Endothelial cell (in vitro differentiated cells): ENCODE results near the gene CACNG7. TPM values are rescaled to one million over a fixed set of nuclear protein-coding genes. Genes with fewer than 3 reads are reported as not detected.

ENCODE experiments used
- DNase-seq: peaks from one replicate; pipeline ENCODE4 v3.0.0; 2021; ENCODE audit warnings: low spot score
- H3K27ac Mint-ChIP-seq: one replicate; pipeline ENCODE4 v1.8.0; 2021; ENCODE audit warnings: mixed read lengths, inconsistent platforms; ENCODE audit not compliant: unreplicated experiment
- H3K27me3 Mint-ChIP-seq: one replicate; pipeline ENCODE4 v1.8.0; 2021; ENCODE audit warnings: mild to moderate bottlenecking, moderate library complexity, mixed read lengths, inconsistent platforms; ENCODE audit not compliant: unreplicated experiment
- H3K36me3 Mint-ChIP-seq: one replicate; pipeline ENCODE4 v1.8.0; 2021; ENCODE audit warnings: mild to moderate bottlenecking, low read depth, mixed read lengths, inconsistent platforms; ENCODE audit not compliant: unreplicated experiment
- H3K4me1 Mint-ChIP-seq: one replicate; pipeline ENCODE4 v1.8.0; 2021; ENCODE audit warnings: mild to moderate bottlenecking, mixed read lengths, inconsistent platforms; ENCODE audit not compliant: unreplicated experiment
- H3K4me3 Mint-ChIP-seq: one replicate; pipeline ENCODE4 v1.8.0; 2021; ENCODE audit warnings: mild to moderate bottlenecking, mixed read lengths, inconsistent platforms; ENCODE audit not compliant: unreplicated experiment
- H3K9me3 Mint-ChIP-seq: one replicate; pipeline ENCODE4 v1.8.0; 2021; ENCODE audit warnings: mixed read lengths, inconsistent platforms; ENCODE audit not compliant: unreplicated experiment
- CTCF ChIP-seq: fragments of 200-600 bp; sonication (generic); IDR thresholded peaks from one replicate; pipeline ENCODE4 v1.5.0; 2021; ENCODE audit warnings: antibody characterized with exemption; ENCODE audit not compliant: unreplicated experiment
- total RNA-seq: library from RNA; stranded (reverse); fragmentation: NEBNext Ultra II Directional; extraction: Animal tissue kit (Norgen Biotek cat#: 25700); gene quantifications from one replicate; pipeline ENCODE4 v1.2.1, GENCODE V29; 2021; ENCODE audit not compliant: unreplicated experiment

Gene CACNG7
- total RNA-seq, 1 donor from 2014 or later, result 0.51 TPM

GRCh38 chr19:53962887-53963431, 53.9 kb downstream of the CACNG7 start, which contains the start of gene CACNG8:
TSS of gene CACNG8 (plus strand) at chr19:53962937.
- H3K4me1 Mint-ChIP-seq, result peaks cover 39% of the 10 kb centered on the region
- no peaks in the 10 kb centered on the region for H3K9me3 Mint-ChIP-seq
- no peak for TF ChIP-seq CTCF
- peak within 1 kb of the TSS; percentile 93 for H3K4me3 Mint-ChIP-seq
- DNase-seq, result no peak
- H3K36me3 Mint-ChIP-seq, result peaks cover 4% of the 10 kb centered on the region
- no peak within 1 kb of the TSS for H3K27ac Mint-ChIP-seq
- peaks cover 13% of the 10 kb centered on the region for H3K27me3 Mint-ChIP-seq

- peaks cover 13% of the 10 kb centered on the region for H3K27me3 Mint-ChIP-seq
- no peak overlapping the region for H3K27ac Mint-ChIP-seq
- H3K9me3 Mint-ChIP-seq, result no peaks in the 10 kb centered on the region
- peaks cover 4% of the 10 kb centered on the region for H3K36me3 Mint-ChIP-seq
- no peak for DNase-seq
- H3K4me3 Mint-ChIP-seq, result peak overlapping the region; percentile 82
- peaks cover 33% of the 10 kb centered on the region for H3K4me1 Mint-ChIP-seq
- no peak for TF ChIP-seq CTCF
Measured at GRCh38 chr19:53965091-53965490, 56.0 kb downstream of the CACNG7 start.

- peaks cover 12% of the 10 kb centered on the region for H3K27me3 Mint-ChIP-seq
- no peak for DNase-seq
- no peak overlapping the region for H3K27ac Mint-ChIP-seq
Measured at GRCh38 chr19:53966931-53967330, 57.9 kb downstream of the CACNG7 start.

GRCh38 chr19:53969366-53969765, 60.3 kb downstream of the CACNG7 start:
- Mint-ChIP-seq H3K9me3 (no peaks in the 10 kb centered on the region), H3K27me3 (peaks cover 8% of the 10 kb centered on the region), H3K27ac (no peak overlapping the region), H3K36me3 (no peaks in the 10 kb centered on the region), H3K4me1 (peaks cover 6% of the 10 kb centered on the region), H3K4me3 (no peak overlapping the region)
- DNase-seq, result no peak
- TF ChIP-seq CTCF, result no peak

More at GRCh38 chr19:53966931-53967330, 57.9 kb downstream of the CACNG7 start:
- peaks cover 17% of the 10 kb centered on the region for H3K4me1 Mint-ChIP-seq
- peaks cover under 1% of the 10 kb centered on the region for H3K36me3 Mint-ChIP-seq
- no peak overlapping the region for H3K4me3 Mint-ChIP-seq
- no peak for TF ChIP-seq CTCF
- H3K9me3 Mint-ChIP-seq, result no peaks in the 10 kb centered on the region

GRCh38 chr19:53971673-53972072, 62.6 kb downstream of the CACNG7 start:
- Mint-ChIP-seq H3K4me1 (no peaks in the 10 kb centered on the region), H3K36me3 (no peaks in the 10 kb centered on the region), H3K9me3 (no peaks in the 10 kb centered on the region), H3K27ac (no peak overlapping the region), H3K4me3 (no peak overlapping the region), H3K27me3 (peaks cover 4% of the 10 kb centered on the region)
- TF ChIP-seq CTCF, result no peak
- DNase-seq, result no peak
